WTC11 (cell line): ENCODE results near the gene GRM5. TPM values are rescaled to one million over a fixed set of nuclear protein-coding genes. Genes with fewer than 3 reads are reported as not detected.

Experiments
- ATAC-seq: fragments of 200-7000 bp; cut with Tn5 transposase; 2 replicates; pipeline ENCODE4 v1.10.0; 2021; ENCODE audit warnings: mild to moderate bottlenecking, moderate library complexity
- CTCF ChIA-PET: fragments of 300-600 bp; sonication (Branson Sonifier 250); formaldehyde crosslinking; loops from one replicate; lab custom pipeline; 2021; ENCODE audit warnings: antibody characterized with exemption; lab: Charles Lee
- POLR2A ChIA-PET: fragments of 350-600 bp; sonication (Branson Sonifier 250); formaldehyde crosslinking; loops from one replicate; lab custom pipeline; 2021; ENCODE audit warnings: antibody characterized with exemption; lab: Charles Lee
- DNase-seq: peaks from one replicate; pipeline ENCODE4 v3.0.0; 2021; ENCODE audit warnings: low spot score
- H3K27ac Mint-ChIP-seq: 2 replicates; pipeline ENCODE4 v1.8.0; 2021; ENCODE audit warnings: mixed read lengths
- H3K27me3 Mint-ChIP-seq: 2 replicates; pipeline ENCODE4 v1.8.0; 2021; ENCODE audit warnings: low read depth, mild to moderate bottlenecking, moderate library complexity, mixed read lengths
- H3K36me3 Mint-ChIP-seq: 2 replicates; pipeline ENCODE4 v1.8.0; 2021; ENCODE audit warnings: mixed read lengths
- H3K4me1 Mint-ChIP-seq: 2 replicates; pipeline ENCODE4 v1.8.0; 2022; ENCODE audit warnings: mixed read lengths
- H3K4me3 Mint-ChIP-seq: 2 replicates; pipeline ENCODE4 v1.8.0; 2021; ENCODE audit warnings: mild to moderate bottlenecking, moderate library complexity, mixed read lengths
- H3K9me3 Mint-ChIP-seq: 2 replicates; pipeline ENCODE4 v1.8.0; 2021; ENCODE audit warnings: mixed read lengths
- CREB1 ChIP-seq: sonication (generic); formaldehyde crosslinking; IDR thresholded peaks from 2 replicates; pipeline ENCODE4 v1.8.0; 2023; ENCODE audit warnings: mild to moderate bottlenecking, missing genetic modification reagents
- CTCF ChIP-seq: fragments of 200-600 bp; IDR thresholded peaks from 2 replicates; pipeline ENCODE4 v1.8.0; 2022; ENCODE audit warnings: antibody characterized with exemption
- ETV6 ChIP-seq: sonication (generic); formaldehyde crosslinking; IDR thresholded peaks from 2 replicates; pipeline ENCODE4 v1.8.1; 2022; ENCODE audit warnings: mild to moderate bottlenecking, missing genetic modification reagents
- FOXP1 ChIP-seq: sonication (generic); formaldehyde crosslinking; IDR thresholded peaks from 2 replicates; pipeline ENCODE4 v1.8.0; 2022; ENCODE audit warnings: missing genetic modification reagents, mild to moderate bottlenecking, moderate library complexity, borderline replicate concordance
- FOXP4 ChIP-seq: sonication (generic); formaldehyde crosslinking; IDR thresholded peaks from 2 replicates; pipeline ENCODE4 v1.8.0; 2022; ENCODE audit warnings: mild to moderate bottlenecking, missing genetic modification reagents
- GTF2I ChIP-seq: fragments of 250-450 bp; sonication (Bioruptor Pico); conservative IDR thresholded peaks from 2 replicates; pipeline ENCODE4 v1.4.0; 2021; ENCODE audit warnings: mild to moderate bottlenecking
- HMGA2 ChIP-seq: fragments of 250-450 bp; sonication (Bioruptor Pico); IDR thresholded peaks from 2 replicates; pipeline ENCODE4 v1.4.0; 2021; ENCODE audit warnings: mild to moderate bottlenecking, moderate library complexity
- HMGXB4 ChIP-seq: sonication (generic); formaldehyde crosslinking; IDR thresholded peaks from 2 replicates; pipeline ENCODE4 v1.8.1; 2023; ENCODE audit warnings: mild to moderate bottlenecking, moderate library complexity, missing genetic modification reagents
- JUN ChIP-seq: sonication (generic); formaldehyde crosslinking; IDR thresholded peaks from 2 replicates; pipeline ENCODE4 v1.8.0; 2023; ENCODE audit warnings: mild to moderate bottlenecking, missing genetic modification reagents
- MLX ChIP-seq: sonication (generic); formaldehyde crosslinking; IDR thresholded peaks from 2 replicates; pipeline ENCODE4 v1.8.1; 2023; ENCODE audit warnings: mild to moderate bottlenecking, missing genetic modification reagents, moderate library complexity
- NFE2L1 ChIP-seq: sonication (generic); formaldehyde crosslinking; IDR thresholded peaks from 2 replicates; pipeline ENCODE4 v1.8.1; 2023; ENCODE audit warnings: missing genetic modification reagents
- PREB ChIP-seq: sonication (generic); formaldehyde crosslinking; IDR thresholded peaks from 2 replicates; pipeline ENCODE4 v1.8.1; 2022; ENCODE audit warnings: mild to moderate bottlenecking, missing genetic modification reagents, moderate library complexity, borderline replicate concordance
- RELA ChIP-seq: sonication (generic); formaldehyde crosslinking; IDR thresholded peaks from 2 replicates; pipeline ENCODE4 v1.8.1; 2022; ENCODE audit warnings: missing genetic modification reagents, mild to moderate bottlenecking, borderline replicate concordance
- SMAD3 ChIP-seq: sonication (generic); formaldehyde crosslinking; IDR thresholded peaks from 2 replicates; pipeline ENCODE4 v1.8.0; 2022; ENCODE audit warnings: missing genetic modification reagents, mild to moderate bottlenecking, borderline replicate concordance
- SOX15 ChIP-seq: fragments of 250-450 bp; sonication (Bioruptor Pico); IDR thresholded peaks from 2 replicates; pipeline ENCODE4 v1.9.0; 2021; ENCODE audit warnings: mild to moderate bottlenecking
- SP1 ChIP-seq: sonication (generic); formaldehyde crosslinking; conservative IDR thresholded peaks from 2 replicates; pipeline ENCODE4 v1.8.1; 2022; ENCODE audit warnings: missing genetic modification reagents
- STAT6 ChIP-seq: sonication (generic); formaldehyde crosslinking; conservative IDR thresholded peaks from 2 replicates; pipeline ENCODE4 v1.8.1; 2023; ENCODE audit warnings: mild to moderate bottlenecking, low read depth, missing genetic modification reagents, moderate library complexity
- TEAD1 ChIP-seq: sonication (generic); formaldehyde crosslinking; IDR thresholded peaks from 2 replicates; pipeline ENCODE4 v1.8.0; 2022; ENCODE audit warnings: mild to moderate bottlenecking, missing genetic modification reagents
- TP53 ChIP-seq: sonication (generic); formaldehyde crosslinking; IDR thresholded peaks from 2 replicates; pipeline ENCODE4 v1.8.1; 2023; ENCODE audit warnings: mild to moderate bottlenecking, missing genetic modification reagents
- USF1 ChIP-seq: sonication (generic); formaldehyde crosslinking; IDR thresholded peaks from 2 replicates; pipeline ENCODE4 v1.8.0; 2022; ENCODE audit warnings: mild to moderate bottlenecking, missing genetic modification reagents
- ZNF219 ChIP-seq: sonication (generic); formaldehyde crosslinking; IDR thresholded peaks from 2 replicates; pipeline ENCODE4 v1.8.0; 2023; ENCODE audit warnings: missing genetic modification reagents, mild to moderate bottlenecking, borderline replicate concordance
- ZNF671 ChIP-seq: fragments of 250-450 bp; sonication (Bioruptor Pico); IDR thresholded peaks from 2 replicates; pipeline ENCODE4 v1.8.0; 2021; ENCODE audit warnings: mild to moderate bottlenecking
- total RNA-seq: library from RNA; stranded (reverse); gene quantifications from 3 replicates; pipeline ENCODE4 v1.2.3, GENCODE V29; 2021

GRM5 gene
- total RNA-seq, 1 experiment from 2014 or later = 0.13 TPM

- H3K9me3 Mint-ChIP-seq = no peaks in the 10 kb centered on the region
- H3K4me1 Mint-ChIP-seq = peaks cover 12% of the 10 kb centered on the region
- no peak overlapping the region for H3K27ac Mint-ChIP-seq
- TF ChIP-seq RELA (CRISPR knock-in tag) = no peak
- TF ChIP-seq SMAD3 (CRISPR knock-in tag) = no peak
- no peak for TF ChIP-seq TEAD1 (CRISPR knock-in tag)
- TF ChIP-seq NFE2L1 (CRISPR knock-in tag) = no peak
- TF ChIP-seq HMGXB4 (CRISPR knock-in tag) = no peak
- TF ChIP-seq CREB1 (CRISPR knock-in tag) = no peak
- no peak for TF ChIP-seq CTCF
- no peak for TF ChIP-seq MLX (CRISPR knock-in tag)
- no peak for TF ChIP-seq ZNF671
- no peak for TF ChIP-seq FOXP4
- no peak for TF ChIP-seq PREB (CRISPR knock-in tag)
- TF ChIP-seq ETV6 (CRISPR knock-in tag) = no peak
- TF ChIP-seq FOXP1 (CRISPR knock-in tag) = no peak
- TF ChIP-seq USF1 (CRISPR knock-in tag) = no peak
- TF ChIP-seq JUN = no peak
- H3K27me3 Mint-ChIP-seq = no peaks in the 10 kb centered on the region
- ChIA-PET CTCF (no interaction called here), POLR2A (no interaction called here)
- ATAC-seq (no peak), DNase-seq (no peak)
- no peaks in the 10 kb centered on the region for H3K36me3 Mint-ChIP-seq
- no peak overlapping the region for H3K4me3 Mint-ChIP-seq
These were observed 436.3 kb downstream of the GRM5 start for GRCh38 chr11:88629496-88629895.

- Mint-ChIP-seq H3K36me3 (no peaks in the 10 kb centered on the region), H3K27me3 (no peaks in the 10 kb centered on the region), H3K9me3 (no peaks in the 10 kb centered on the region), H3K27ac (no peak overlapping the region), H3K4me3 (no peak overlapping the region), H3K4me1 (peaks cover 4% of the 10 kb centered on the region; the same call in 1 of the 2 replicates)
- ATAC-seq (no peak), DNase-seq (no peak)
- CTCF ChIA-PET = interaction anchor here (0.6 kb wide), 1 partner anchor 141 kb away, joined by 3 read pairs; no protein-coding TSS in a partner anchor
- POLR2A ChIA-PET = no interaction called here
- no peak for TF ChIP-seq GTF2I (CRISPR knock-in tag)
- TF ChIP-seq STAT6 = no peak
- TF ChIP-seq USF1 (CRISPR knock-in tag) = no peak
- TF ChIP-seq SOX15 (CRISPR knock-in tag) = no peak
- no peak for TF ChIP-seq SP1
- TF ChIP-seq TP53 = no peak
- TF ChIP-seq ZNF219 (CRISPR knock-in tag) = no peak
- no peak for TF ChIP-seq HMGA2
These were observed 439.6 kb downstream of the GRM5 start for GRCh38 chr11:88626216-88626615.
